ENCODE results near the gene ZNF433.

Gene ZNF433

GRCh38 chr19:11987405-11988281, 47.8 kb downstream of the ZNF433 start:
- peak; percentile 76 for DNase-seq

- no peak for DNase-seq
These were observed 48.7 kb downstream of the ZNF433 start for GRCh38 chr19:11986754-11987153.

GRCh38 chr19:11984986-11985385, 50.5 kb downstream of the ZNF433 start:
- DNase-seq = no peak

- no peak for DNase-seq
These were observed 53.0 kb downstream of the ZNF433 start for GRCh38 chr19:11982526-11982925.

GRCh38 chr19:11979527-11979926, 56.0 kb downstream of the ZNF433 start:
- DNase-seq = no peak

- no peak for DNase-seq
These were observed 56.9 kb downstream of the ZNF433 start for GRCh38 chr19:11978492-11979100.

- no peak for DNase-seq
These were observed 62.3 kb downstream of the ZNF433 start for GRCh38 chr19:11973019-11973810.

- no peak for DNase-seq
These were observed 64.4 kb downstream of the ZNF433 start for GRCh38 chr19:11971041-11971440.

GRCh38 chr19:11970174-11970573, 65.3 kb downstream of the ZNF433 start:
- DNase-seq = no peak

- DNase-seq = no peak
These were observed 70.4 kb downstream of the ZNF433 start, which contains the start of gene ZNF763 for GRCh38 chr19:11964858-11965645. Gene ZNF763 (plus strand): TSS chr19:11965040. CDS start chr19:11965209, 169 bp downstream.

Data from NCI-H2171 (cell line).